A673 (cell line): ENCODE measurements around the gene DDAH1. TPM values are rescaled to one million over a fixed set of nuclear protein-coding genes. Genes with fewer than 3 reads are reported as not detected.
A peak's percentile ranks its signal among the peaks of the same experiment; 100 is the strongest.

Experiments
- BruUV-seq: library from RNA; stranded (reverse); fragments of 400-500 nt; replicated peaks from 2 replicates; lab custom pipeline; 2021; lab: Mats Ljungman, UMichigan
- CTCF ChIA-PET: fragments of 300-600 bp; sonication (Branson Sonifier 250); formaldehyde crosslinking; loops from one replicate; lab custom pipeline; 2022; ENCODE audit warnings: antibody characterized with exemption; lab: Charles Lee
- POLR2A ChIA-PET: fragments of 300-600 bp; sonication (Branson Sonifier 250); formaldehyde crosslinking; loops from one replicate; lab custom pipeline; 2022; ENCODE audit warnings: antibody characterized with exemption; ENCODE audit not compliant: low non-redundant PET; lab: Charles Lee
- DNase-seq: peaks from one replicate; pipeline ENCODE4 v3.0.0-alpha.2; 2015; ENCODE audit warnings: low spot score
- H3K27ac ChIP-seq: fragments of 200-600 bp; sonication (generic); 2 replicates; pipeline ENCODE4 v1.5.1; 2016; ENCODE audit warnings: mixed run types, low read depth, mild to moderate bottlenecking, mixed read lengths, antibody characterized with exemption, low read length; ENCODE audit not compliant: poor library complexity, severe bottlenecking
- H3K27me3 ChIP-seq: fragments of 200-600 bp; sonication (generic); replicated peaks from 2 replicates; pipeline ENCODE4 v1.6.1; 2017; ENCODE audit warnings: mixed run types, low read depth, mild to moderate bottlenecking, mixed read lengths, antibody characterized with exemption, low read length; ENCODE audit not compliant: insufficient read depth, poor library complexity
- H3K36me3 ChIP-seq: fragments of 200-600 bp; sonication (generic); 2 replicates; pipeline ENCODE4 v1.6.1; 2016; ENCODE audit warnings: mixed run types, mild to moderate bottlenecking, mixed read lengths, antibody characterized with exemption, low read length; ENCODE audit not compliant: insufficient read depth, poor library complexity, severe bottlenecking
- H3K4me1 ChIP-seq: fragments of 200-600 bp; sonication (generic); 2 replicates; pipeline ENCODE4 v1.6.1; 2017; ENCODE audit warnings: mixed run types, mild to moderate bottlenecking, mixed read lengths, antibody characterized with exemption, low read length; ENCODE audit not compliant: insufficient read depth, poor library complexity, severe bottlenecking
- H3K4me3 ChIP-seq: fragments of 200-600 bp; sonication (generic); 2 replicates; pipeline ENCODE4 v1.5.1; 2016; ENCODE audit warnings: low read depth, mixed run types, mild to moderate bottlenecking, mixed read lengths, low read length; ENCODE audit not compliant: poor library complexity, severe bottlenecking
- H3K9me3 ChIP-seq: fragments of 200-600 bp; sonication (generic); 2 replicates; pipeline ENCODE4 v1.6.1; 2016; ENCODE audit warnings: mixed run types, low read depth, mild to moderate bottlenecking, mixed read lengths, antibody characterized with exemption, low read length; ENCODE audit not compliant: poor library complexity, severe bottlenecking
- CTCF ChIP-seq: fragments of 300-800, 200-600 bp; sonication (generic); conservative IDR thresholded peaks from 2 replicates; pipeline ENCODE4 v1.5.1; 2017; ENCODE audit warnings: low read depth, mild to moderate bottlenecking, antibody characterized with exemption, low read length, moderate library complexity, mixed read lengths
- EZH2 ChIP-seq: fragments of 200-600 bp; sonication (generic); IDR thresholded peaks from 2 replicates; pipeline ENCODE4 v1.6.1; 2017; ENCODE audit warnings: borderline replicate concordance, low read depth, mild to moderate bottlenecking, mixed read lengths, antibody characterized with exemption, low read length; ENCODE audit not compliant: poor library complexity, severe bottlenecking
- intact Hi-C: fragments of 100-400 bp; cut with micrococcal nuclease; formaldehyde crosslinking; loops from one replicate; pipeline ENCODE4 v1.10.0; 2022; ENCODE audit not compliant: unreplicated experiment
- total RNA-seq: library from RNA; stranded (reverse); gene quantifications from 2 replicates; pipeline ENCODE4 v1.2.3, GENCODE V29; 2021

DDAH1 gene
- total RNA-seq, 1 experiment from 2014 or later = 32.5 TPM

- TF ChIP-seq CTCF (no peak), EZH2 (no peak)
- intact Hi-C loops = no loop called here
- no TSS peak for BruUV-seq
- Histone ChIP-seq H3K4me3 (no peak overlapping the region), H3K4me1 (peaks cover 12% of the 10 kb centered on the region), H3K27me3 (no peaks in the 10 kb centered on the region), H3K9me3 (no peaks in the 10 kb centered on the region), H3K36me3 (no peaks in the 10 kb centered on the region), H3K27ac (no peak overlapping the region)
- CTCF ChIA-PET = no interaction called here
- POLR2A ChIA-PET = no interaction called here
- DNase-seq = no peak
These were observed 184.3 kb downstream of the DDAH1 start for GRCh38 chr1:85280636-85281035.

GRCh38 chr1:85279458-85280080 lies 185.4 kb downstream of the DDAH1 start:
- Histone ChIP-seq H3K27me3 (no peaks in the 10 kb centered on the region), H3K36me3 (no peaks in the 10 kb centered on the region), H3K4me1 (peaks cover 22% of the 10 kb centered on the region), H3K9me3 (no peaks in the 10 kb centered on the region), H3K4me3 (no peak overlapping the region), H3K27ac (peak overlapping the region; percentile 38)
- no TSS peak for BruUV-seq
- intact Hi-C loops = no loop called here
- no peak for DNase-seq
- ChIA-PET CTCF (interaction anchor here (0.6 kb wide), 1 partner anchor 1418 kb away, joined by 9 read pairs; no protein-coding TSS in a partner anchor), POLR2A (no interaction called here)
- TF ChIP-seq CTCF = no peak
- TF ChIP-seq EZH2 = no peak

GRCh38 chr1:85278853-85279314 lies 186.1 kb downstream of the DDAH1 start:
- intact Hi-C loops = no loop called here
- Histone ChIP-seq H3K27ac (peak overlapping the region; percentile 38), H3K4me3 (no peak overlapping the region), H3K4me1 (peaks cover 26% of the 10 kb centered on the region), H3K27me3 (no peaks in the 10 kb centered on the region), H3K36me3 (no peaks in the 10 kb centered on the region), H3K9me3 (no peaks in the 10 kb centered on the region)
- no TSS peak for BruUV-seq
- POLR2A ChIA-PET = no interaction called here
- TF ChIP-seq EZH2 (no peak), CTCF (no peak)
- DNase-seq = peak; percentile 74
- CTCF ChIA-PET = interaction anchor here (0.6 kb wide), 1 partner anchor 1417 kb away, joined by 9 read pairs; no protein-coding TSS in a partner anchor
